Ureter (tissue), 1 donor: ENCODE data around the gene EXOC4. TPM values are rescaled to one million over a fixed set of nuclear protein-coding genes. Genes with fewer than 3 reads are reported as not detected.
"Not testable (repeated sequence)": the region's sequence is repeated elsewhere in the genome, so short reads cannot be mapped to it uniquely, and the experiment has no call there.

Experiments used
- DNase-seq: peaks from one replicate; pipeline ENCODE4 v3.0.0-alpha.2; 2020; ENCODE audit warnings: low spot score
- total RNA-seq: library from RNA; stranded (reverse); gene quantifications from one replicate; pipeline ENCODE4 v1.2.4, GENCODE V29; 2023
- donor health status: DM: yes; HTN: yes; CAD: no.

EXOC4 gene
- total RNA-seq, 1 donor from 2014 or later = 145 TPM

GRCh38 chr7:133314084-133314483 is 61.2 kb downstream of the EXOC4 start:
- DNase-seq = no peak

GRCh38 chr7:133315332-133316040 is 62.6 kb downstream of the EXOC4 start:
- no peak for DNase-seq

- no peak for DNase-seq
Measured at GRCh38 chr7:133319842-133320241, 67.0 kb downstream of the EXOC4 start.

- DNase-seq = no peak
Measured at GRCh38 chr7:133320891-133321290, 68.0 kb downstream of the EXOC4 start.

GRCh38 chr7:133321366-133321765 is 68.5 kb downstream of the EXOC4 start:
- DNase-seq = not testable (repeated sequence)

GRCh38 chr7:133326745-133327144 is 73.9 kb downstream of the EXOC4 start:
- not testable (repeated sequence) for DNase-seq

- not testable (repeated sequence) for DNase-seq
Measured at GRCh38 chr7:133328021-133328420, 75.1 kb downstream of the EXOC4 start.

GRCh38 chr7:133330085-133330484 is 77.2 kb downstream of the EXOC4 start:
- DNase-seq = no peak

- no peak for DNase-seq
Measured at GRCh38 chr7:133331861-133332260, 79.0 kb downstream of the EXOC4 start.

GRCh38 chr7:133339772-133340171 is 86.9 kb downstream of the EXOC4 start:
- no peak for DNase-seq

GRCh38 chr7:133344275-133344674 is 91.4 kb downstream of the EXOC4 start:
- DNase-seq = no peak

GRCh38 chr7:133345690-133346421 is 93.0 kb downstream of the EXOC4 start:
- DNase-seq = no peak

- DNase-seq = no peak
Measured at GRCh38 chr7:133348250-133348649, 95.4 kb downstream of the EXOC4 start.

GRCh38 chr7:133349101-133349500 is 96.2 kb downstream of the EXOC4 start:
- no peak for DNase-seq

- DNase-seq = no peak
Measured at GRCh38 chr7:133352430-133352829, 99.6 kb downstream of the EXOC4 start.

- DNase-seq = no peak
Measured at GRCh38 chr7:133353775-133354174, 100.9 kb downstream of the EXOC4 start.

GRCh38 chr7:133354546-133355324 is 101.9 kb downstream of the EXOC4 start:
- no peak for DNase-seq

GRCh38 chr7:133355325-133355708 is 102.4 kb downstream of the EXOC4 start:
- no peak for DNase-seq

GRCh38 chr7:133355822-133356221 is 102.9 kb downstream of the EXOC4 start:
- no peak for DNase-seq

- DNase-seq = no peak
Measured at GRCh38 chr7:133358708-133359107, 105.8 kb downstream of the EXOC4 start.

- DNase-seq = no peak
Measured at GRCh38 chr7:133359449-133359848, 106.6 kb downstream of the EXOC4 start.

GRCh38 chr7:133360201-133360600 is 107.3 kb downstream of the EXOC4 start:
- DNase-seq = no peak

GRCh38 chr7:133361806-133362205 is 108.9 kb downstream of the EXOC4 start:
- DNase-seq = no peak
